ENCODE measurements around the gene MIA3.
"Not testable (repeated sequence)": the region's sequence is repeated elsewhere in the genome, so short reads cannot be mapped to it uniquely, and the experiment has no call there.

The MIA3 gene, protein sequence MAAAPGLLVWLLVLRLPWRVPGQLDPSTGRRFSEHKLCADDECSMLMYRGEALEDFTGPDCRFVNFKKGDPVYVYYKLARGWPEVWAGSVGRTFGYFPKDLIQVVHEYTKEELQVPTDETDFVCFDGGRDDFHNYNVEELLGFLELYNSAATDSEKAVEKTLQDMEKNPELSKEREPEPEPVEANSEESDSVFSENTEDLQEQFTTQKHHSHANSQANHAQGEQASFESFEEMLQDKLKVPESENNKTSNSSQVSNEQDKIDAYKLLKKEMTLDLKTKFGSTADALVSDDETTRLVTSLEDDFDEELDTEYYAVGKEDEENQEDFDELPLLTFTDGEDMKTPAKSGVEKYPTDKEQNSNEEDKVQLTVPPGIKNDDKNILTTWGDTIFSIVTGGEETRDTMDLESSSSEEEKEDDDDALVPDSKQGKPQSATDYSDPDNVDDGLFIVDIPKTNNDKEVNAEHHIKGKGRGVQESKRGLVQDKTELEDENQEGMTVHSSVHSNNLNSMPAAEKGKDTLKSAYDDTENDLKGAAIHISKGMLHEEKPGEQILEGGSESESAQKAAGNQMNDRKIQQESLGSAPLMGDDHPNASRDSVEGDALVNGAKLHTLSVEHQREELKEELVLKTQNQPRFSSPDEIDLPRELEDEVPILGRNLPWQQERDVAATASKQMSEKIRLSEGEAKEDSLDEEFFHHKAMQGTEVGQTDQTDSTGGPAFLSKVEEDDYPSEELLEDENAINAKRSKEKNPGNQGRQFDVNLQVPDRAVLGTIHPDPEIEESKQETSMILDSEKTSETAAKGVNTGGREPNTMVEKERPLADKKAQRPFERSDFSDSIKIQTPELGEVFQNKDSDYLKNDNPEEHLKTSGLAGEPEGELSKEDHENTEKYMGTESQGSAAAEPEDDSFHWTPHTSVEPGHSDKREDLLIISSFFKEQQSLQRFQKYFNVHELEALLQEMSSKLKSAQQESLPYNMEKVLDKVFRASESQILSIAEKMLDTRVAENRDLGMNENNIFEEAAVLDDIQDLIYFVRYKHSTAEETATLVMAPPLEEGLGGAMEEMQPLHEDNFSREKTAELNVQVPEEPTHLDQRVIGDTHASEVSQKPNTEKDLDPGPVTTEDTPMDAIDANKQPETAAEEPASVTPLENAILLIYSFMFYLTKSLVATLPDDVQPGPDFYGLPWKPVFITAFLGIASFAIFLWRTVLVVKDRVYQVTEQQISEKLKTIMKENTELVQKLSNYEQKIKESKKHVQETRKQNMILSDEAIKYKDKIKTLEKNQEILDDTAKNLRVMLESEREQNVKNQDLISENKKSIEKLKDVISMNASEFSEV (N-terminal part only)

DNA sequence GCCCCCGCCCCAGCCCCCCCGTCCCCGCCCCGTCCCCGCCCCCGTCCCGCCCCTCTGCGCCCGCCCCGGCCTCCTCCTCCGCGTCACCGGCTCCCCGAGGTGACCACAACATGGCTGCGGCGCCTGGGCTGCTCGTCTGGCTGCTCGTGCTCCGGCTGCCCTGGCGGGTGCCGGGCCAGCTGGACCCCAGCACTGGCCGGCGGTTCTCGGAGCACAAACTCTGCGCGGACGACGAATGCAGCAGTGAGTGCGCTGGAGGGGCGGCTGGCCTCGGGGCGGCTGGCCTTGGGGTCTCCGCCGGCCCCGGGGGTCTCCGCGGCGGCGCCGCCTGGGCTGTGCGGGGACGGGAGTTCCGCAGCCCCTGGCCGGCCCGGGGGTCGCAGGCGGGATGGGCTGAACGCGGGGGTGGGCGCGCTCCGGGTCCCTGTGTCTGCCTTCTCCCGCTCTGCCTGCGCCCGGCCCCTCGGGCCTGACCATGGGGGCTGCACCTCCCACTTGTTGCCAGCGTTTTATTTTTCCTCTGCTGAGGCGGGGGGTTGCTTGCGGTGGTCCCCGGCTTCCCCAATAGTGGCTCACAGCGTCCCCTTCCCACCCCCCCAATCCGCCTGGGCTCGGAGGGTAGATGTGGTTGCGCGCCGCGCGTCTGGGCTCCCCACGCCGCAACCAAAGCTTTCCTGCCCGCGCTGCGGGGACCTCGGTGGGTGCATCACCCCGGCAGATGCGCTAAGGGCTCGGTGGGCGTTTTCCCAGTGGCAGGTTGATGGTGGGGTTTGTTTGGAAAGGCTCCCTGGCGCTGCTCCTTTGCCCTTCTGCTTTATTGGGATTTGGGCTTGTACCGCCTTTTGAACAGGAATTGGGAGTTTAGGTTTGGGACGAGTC, at the start of gene MIA3:
MIA3 (plus strand) TSS at position 97 of the 879 bp plus-strand sequence; CDS start at position 111, 14 bp downstream.
- DNase-seq, result no peak

GRCh38 chr1:222570837-222571236, 47.1 kb upstream of the MIA3 start:
- DNase-seq, result no peak

- DNase-seq, result no peak
Measured at GRCh38 chr1:222579316-222579715, 38.6 kb upstream of the MIA3 start.

DNA sequence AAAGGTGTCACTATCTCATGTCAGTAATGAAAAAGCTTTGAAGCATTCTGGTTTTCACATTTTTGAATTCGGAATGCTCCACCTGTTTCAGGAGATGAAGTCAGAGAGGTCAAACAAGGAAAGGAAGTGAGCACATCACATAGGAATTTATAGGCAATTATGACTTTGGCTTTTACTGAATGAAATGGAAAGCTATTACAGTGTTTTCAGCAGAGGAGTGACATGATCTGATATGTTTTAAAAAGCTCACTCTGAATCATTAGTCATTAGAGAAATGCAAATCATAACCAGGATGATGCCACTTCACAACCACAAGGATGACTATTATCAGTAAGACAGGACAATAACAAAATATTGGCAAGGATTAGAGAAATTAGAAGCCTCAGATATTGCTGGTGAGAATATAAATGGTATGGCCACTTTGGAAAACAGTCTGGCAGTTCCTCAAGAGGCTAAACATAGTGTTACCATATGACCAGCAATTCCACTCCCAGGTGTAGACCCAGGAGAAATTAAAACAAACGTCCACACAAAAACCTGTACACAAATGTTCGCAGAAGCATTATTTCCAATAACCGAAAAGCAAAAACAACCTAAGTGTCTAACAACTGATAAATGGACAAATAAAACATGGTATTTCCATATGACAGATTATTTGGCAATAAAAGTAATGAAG, 35.7 kb upstream of the MIA3 start:
- peak; percentile 21 for DNase-seq

GRCh38 chr1:222583079-222583478, 34.8 kb upstream of the MIA3 start:
- DNase-seq, result no peak

- no peak for DNase-seq
Measured at GRCh38 chr1:222586842-222587241, 31.1 kb upstream of the MIA3 start.

GRCh38 chr1:222588135-222588534, 29.8 kb upstream of the MIA3 start:
- no peak for DNase-seq

- peak; percentile 78 for DNase-seq
Measured at GRCh38 chr1:222589462-222590302, 28.2 kb upstream of the MIA3 start, which contains the start of gene TAF1A. TAF1A (minus strand) TSS chr1:222589933.

DNA sequence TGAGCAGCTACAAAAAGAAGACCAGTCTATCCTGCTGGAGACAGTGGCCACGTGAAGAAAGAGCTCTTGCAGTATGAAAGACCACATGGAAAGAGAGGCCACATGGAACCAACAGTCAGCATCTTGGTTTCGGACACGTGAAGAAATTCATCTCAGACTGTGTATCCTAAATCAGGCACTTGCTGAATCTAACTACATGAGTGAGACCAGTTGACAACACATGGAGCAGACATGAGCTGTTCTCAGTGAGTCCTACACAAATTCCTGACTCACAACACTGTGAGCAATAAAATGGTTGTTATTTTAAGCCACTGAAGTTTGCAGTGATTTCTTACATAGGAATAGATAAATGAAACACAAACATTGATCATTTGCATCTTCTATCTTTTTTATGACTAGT, 25.7 kb upstream of the MIA3 start:
- no peak for DNase-seq

DNA sequence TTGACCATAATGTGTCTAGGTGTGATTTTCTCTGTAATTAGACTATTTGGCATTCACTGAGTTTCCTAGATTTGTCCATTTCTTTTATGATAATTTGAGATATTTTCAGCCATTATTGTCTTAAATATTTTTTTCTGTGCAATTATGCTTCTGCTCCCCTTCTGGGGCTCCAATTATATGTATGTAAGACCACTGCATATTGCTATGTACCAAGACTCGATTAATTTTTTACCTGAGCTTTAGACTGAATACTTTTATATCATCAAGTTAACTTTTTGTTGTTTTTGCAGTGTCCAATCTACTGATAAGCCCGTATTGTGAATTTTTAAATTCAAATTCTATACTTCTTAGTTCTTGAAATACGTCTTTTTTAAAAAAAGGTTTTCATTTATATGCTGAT, 23.1 kb upstream of the MIA3 start:
- DNase-seq, result no peak

DNA sequence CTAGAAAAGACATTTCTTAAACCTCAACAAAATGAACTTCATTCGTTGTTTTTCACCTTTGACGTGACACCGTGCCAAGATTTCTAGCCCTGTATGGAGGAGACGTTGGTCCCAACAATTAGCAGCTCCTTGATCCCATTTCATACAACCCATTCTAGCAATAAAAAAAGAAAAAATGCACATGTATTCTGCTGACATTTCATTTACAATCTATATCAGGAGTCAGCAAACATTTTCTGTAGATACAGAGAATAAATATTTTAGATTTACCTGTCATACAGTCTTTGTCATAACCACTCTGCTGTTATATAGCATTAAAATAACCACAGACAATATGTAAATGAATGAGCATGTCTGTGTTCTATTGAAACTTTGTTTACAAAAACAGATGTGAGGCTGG, 21.2 kb upstream of the MIA3 start:
- DNase-seq, result no peak

GRCh38 chr1:222600281-222600680, 17.6 kb upstream of the MIA3 start:
- DNase-seq, result no peak

DNA sequence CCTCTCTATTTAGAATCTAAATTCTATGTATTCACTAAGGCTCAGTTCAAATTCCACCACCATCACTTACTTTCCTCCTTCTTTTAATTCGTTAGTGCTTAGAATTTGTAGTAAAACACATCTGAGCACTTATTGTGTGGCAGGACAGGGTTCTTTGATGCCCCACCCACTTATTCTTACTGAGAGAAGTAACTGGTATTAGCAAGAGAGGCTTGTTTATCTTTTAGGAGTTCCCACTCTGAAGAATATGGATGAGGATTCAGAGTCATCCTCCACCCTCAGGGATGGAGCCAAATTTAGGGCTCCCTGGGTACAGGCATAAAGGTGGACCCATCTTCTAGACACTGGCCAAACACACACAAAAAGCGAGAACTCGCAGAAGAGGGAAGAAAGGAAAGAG, 16.6 kb upstream of the MIA3 start:
- DNase-seq, result no peak

GRCh38 chr1:222606757-222607156, 11.1 kb upstream of the MIA3 start:
- no peak for DNase-seq

DNA sequence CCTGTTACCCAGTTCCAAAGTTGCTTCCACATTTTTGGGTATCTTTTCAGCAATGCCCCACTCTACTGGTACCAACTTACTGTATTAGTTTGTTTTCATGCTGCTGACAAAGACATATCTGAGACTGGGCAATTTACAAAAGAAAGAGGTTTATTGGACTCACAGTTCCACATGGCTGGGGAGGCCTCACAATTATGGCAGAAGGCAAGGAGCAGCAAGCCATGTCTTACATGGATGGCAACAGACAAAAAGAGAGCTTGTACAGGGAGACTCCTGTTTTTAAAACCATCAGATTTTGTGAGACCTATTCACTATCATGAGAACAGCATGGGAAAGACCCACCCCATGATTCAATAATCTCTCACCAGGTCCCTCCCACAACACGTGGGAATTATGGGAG, 8.8 kb upstream of the MIA3 start:
- DNase-seq, result not testable (repeated sequence)

DNA sequence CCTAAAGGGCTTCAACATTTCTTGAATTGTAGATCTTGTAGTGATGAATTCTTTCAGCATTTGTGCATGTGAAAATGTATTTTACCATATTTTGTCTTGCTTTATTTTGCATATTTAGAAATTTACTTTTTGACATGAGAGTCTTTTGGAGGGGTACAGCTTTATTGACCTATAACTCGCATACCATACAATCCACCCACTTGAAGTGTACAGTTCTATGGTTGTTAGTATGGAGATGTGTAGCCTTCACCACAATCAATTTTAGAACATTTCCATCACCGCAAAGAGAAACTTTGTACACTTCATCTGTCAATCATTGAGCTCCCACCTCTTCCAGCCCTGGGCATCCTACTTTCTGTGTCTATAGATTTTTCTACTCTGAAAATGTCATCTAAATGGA, 7.2 kb upstream of the MIA3 start:
- no peak for DNase-seq

DNA sequence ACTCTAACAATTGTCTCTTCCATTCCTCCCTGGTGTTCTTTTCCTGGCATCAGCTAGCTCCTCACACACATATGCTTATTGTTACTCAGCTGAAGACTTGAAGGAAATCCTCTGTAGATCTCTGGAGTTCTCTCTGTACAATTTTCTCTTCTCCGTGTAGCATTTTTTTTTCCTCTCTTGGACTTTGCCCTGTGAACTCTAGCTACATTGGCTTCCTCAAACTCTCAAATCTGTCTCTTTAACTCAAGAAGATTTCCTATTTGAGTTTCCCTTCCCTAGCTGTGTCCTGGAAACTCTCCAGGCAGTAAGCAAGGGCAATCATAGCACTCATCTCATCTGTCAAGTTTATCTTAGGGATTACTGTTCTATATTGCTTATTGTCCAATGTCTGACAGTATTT, 4.3 kb upstream of the MIA3 start:
- DNase-seq, result no peak

GRCh38 chr1:222616525-222616924, 1.4 kb upstream of the MIA3 start:
- no peak for DNase-seq

GRCh38 chr1:222617367-222617951, 438 bp upstream of the MIA3 start:
- DNase-seq, result peak; percentile 86

All from NCI-H2029 (cell line).